GM23248 (cell line): ENCODE results near the gene MGST2.

ENCODE experiments used
- EZH2 ChIP-seq: fragments of 200-600 bp; sonication (generic); IDR thresholded peaks from 2 replicates; pipeline ENCODE4 v1.6.1; 2018; ENCODE audit warnings: antibody characterized with exemption, mild to moderate bottlenecking; ENCODE audit not compliant: insufficient read depth, poor library complexity, severe bottlenecking
- EZH2phosphoT487 ChIP-seq: fragments of 200-600 bp; sonication (generic); IDR thresholded peaks from 2 replicates; pipeline ENCODE4 v1.6.1; 2018; ENCODE audit warnings: antibody characterized with exemption, moderate library complexity, mild to moderate bottlenecking, low read depth; ENCODE audit not compliant: insufficient read depth

GRCh38 chr4:139617702-139618490, 47.7 kb upstream of the MGST2 start:
- TF ChIP-seq EZH2 (no peak), EZH2phosphoT487 (no peak)
